T-helper 22 cell (primary cell): Measurements from ENCODE around the gene ROM1.
"Not testable (repeated sequence)": the region's sequence is repeated elsewhere in the genome, so short reads cannot be mapped to it uniquely, and the experiment has no call there.

Source experiments
- DNase-seq: peaks from one replicate; pipeline ENCODE4 v3.0.0-alpha.2; 2020; ENCODE audit warnings: low read depth

Gene ROM1

GRCh38 chr11:62610403-62610802 is 2.7 kb upstream of the ROM1 start:
- DNase-seq: no peak

GRCh38 chr11:62610814-62611704 is 2.0 kb upstream of the ROM1 start:
- DNase-seq: no peak

- peak; percentile 23 for DNase-seq
Measured at GRCh38 chr11:62611705-62612365, 1.2 kb upstream of the ROM1 start.

- DNase-seq: no peak
Measured at GRCh38 chr11:62613291-62613778, 278 bp downstream of the ROM1 start.

- DNase-seq: no peak
Measured at GRCh38 chr11:62614275-62614674, 1.2 kb downstream of the ROM1 start.

GRCh38 chr11:62615521-62615920 is 2.5 kb downstream of the ROM1 start:
- no peak for DNase-seq

- not testable (repeated sequence) for DNase-seq
Measured at GRCh38 chr11:62616957-62617356, 3.9 kb downstream of the ROM1 start.

GRCh38 chr11:62621027-62621566 is 8.0 kb downstream of the ROM1 start:
- no peak for DNase-seq

- peak; percentile 97 for DNase-seq
Measured at GRCh38 chr11:62621567-62622470, 8.8 kb downstream of the ROM1 start, which contains the start of gene B3GAT3. B3GAT3 (minus strand) TSS chr11:62621986; CDS start chr11:62621947, 39 bp downstream.

- DNase-seq: no peak
Measured at GRCh38 chr11:62622476-62623089, 9.5 kb downstream of the ROM1 start.

GRCh38 chr11:62627713-62628112 is 14.7 kb downstream of the ROM1 start:
- DNase-seq: no peak

GRCh38 chr11:62632492-62632891 is 19.4 kb downstream of the ROM1 start:
- DNase-seq: no peak

GRCh38 chr11:62644220-62644619 is 31.2 kb downstream of the ROM1 start:
- no peak for DNase-seq

- no peak for DNase-seq
Measured at GRCh38 chr11:62645671-62645945, 32.6 kb downstream of the ROM1 start.

- peak; percentile 98 for DNase-seq
Measured at GRCh38 chr11:62645946-62646824, 33.1 kb downstream of the ROM1 start, which contains the start of gene GANAB. GANAB (minus strand) TSS chr11:62646613; CDS start chr11:62646599, 14 bp downstream.

GRCh38 chr11:62646825-62647608 is 34.0 kb downstream of the ROM1 start:
- no peak for DNase-seq

GRCh38 chr11:62647609-62648005 is 34.5 kb downstream of the ROM1 start:
- DNase-seq: no peak

- no peak for DNase-seq
Measured at GRCh38 chr11:62648185-62648966, 35.3 kb downstream of the ROM1 start.

GRCh38 chr11:62648967-62649364 is 35.9 kb downstream of the ROM1 start:
- no peak for DNase-seq
